HepG2 (cell line): ENCODE results near the gene SLX9. TPM values are rescaled to one million over a fixed set of nuclear protein-coding genes. Genes with fewer than 3 reads are reported as not detected.

Experiments
- CAMTA2 ChIP-seq: sonication (generic); formaldehyde crosslinking; IDR thresholded peaks from 2 replicates; pipeline ENCODE4 v1.4.0; 2020; ENCODE audit warnings: mild to moderate bottlenecking, missing genetic modification reagents, borderline replicate concordance
- DRAP1 ChIP-seq: IDR thresholded peaks from 2 replicates; pipeline ENCODE4 v1.6.1; 2016; ENCODE audit warnings: missing genetic modification reagents, missing compliant biosample characterization
- HIC2 ChIP-seq: sonication (generic); formaldehyde crosslinking; IDR thresholded peaks from 2 replicates; pipeline ENCODE4 v1.9.0; 2022; ENCODE audit warnings: low read depth, missing genetic modification reagents
- KAT8 ChIP-seq: IDR thresholded peaks from 2 replicates; pipeline ENCODE4 v1.6.1; 2016; ENCODE audit warnings: missing genetic modification reagents, missing compliant biosample characterization
- TFDP1 ChIP-seq: IDR thresholded peaks from 2 replicates; pipeline ENCODE4 v1.6.1; 2016; ENCODE audit warnings: missing compliant biosample characterization, missing genetic modification reagents, borderline replicate concordance
- TFDP2 ChIP-seq: sonication (generic); formaldehyde crosslinking; IDR thresholded peaks from 2 replicates; pipeline ENCODE4 v1.4.0; 2020; ENCODE audit warnings: missing genetic modification reagents
- ZNF607 ChIP-seq: sonication (generic); formaldehyde crosslinking; IDR thresholded peaks from 2 replicates; pipeline ENCODE4 v1.5.1; 2020; ENCODE audit warnings: missing genetic modification reagents, mild to moderate bottlenecking, borderline replicate concordance
- ZNF704 ChIP-seq: sonication (generic); formaldehyde crosslinking; IDR thresholded peaks from 2 replicates; pipeline ENCODE4 v1.8.1; 2023; ENCODE audit warnings: mild to moderate bottlenecking, inconsistent platforms, moderate library complexity, missing genetic modification reagents, borderline replicate concordance
- polyA plus RNA-seq, 8 experiments: library from polyadenylated mRNA; depleted of rRNA in 3 of 8; stranded (reverse) in 7 of 8; unstranded in 1 of 8; fragments of >200 nt; fragmentation: Illumina TruSeq in 4 of 8; extraction: Trizol in 4 of 8; gene quantifications; 2 replicates each; pipeline versions ENCODE4 v1.2.1 to v1.2.3, GENCODE V29; 2011 to 2016; ENCODE audit warnings: low read depth in 4 of 8, missing spikeins in 1 of 8, mixed read lengths in 1 of 8; ENCODE audit not compliant: insufficient read depth in 1 of 8
- total RNA-seq, 5 experiments: library from RNA; depleted of rRNA; stranded (reverse); fragments of >200 nt; fragmentation: Illumina TruSeq; extraction: Trizol; gene quantifications; 2 replicates each; pipeline ENCODE4 v1.2.3, GENCODE V29; 2016; ENCODE audit warnings: low read depth in 1 of 5
- TF ChIP-seq, protein P1 (sequence below): sonication (generic); formaldehyde crosslinking; IDR thresholded peaks from 2 replicates; pipeline ENCODE4 v1.4.0; 2020; ENCODE audit warnings: low read depth, missing genetic modification reagents
- TF ChIP-seq, protein P2 (sequence below): sonication (generic); formaldehyde crosslinking; IDR thresholded peaks from 2 replicates; pipeline ENCODE4 v1.8.0; 2022; ENCODE audit warnings: mild to moderate bottlenecking, missing genetic modification reagents; ENCODE audit not compliant: insufficient replicate concordance
- TF ChIP-seq, protein P3 (sequence below): IDR thresholded peaks from 2 replicates; pipeline ENCODE4 v1.4.0; 2020; ENCODE audit warnings: mild to moderate bottlenecking, missing genetic modification reagents

The SLX9 gene
- total and polyA plus RNA-seq, 2 of the 13 experiments (the other 11 are each of a cell fraction or from before 2014, with no cell fraction given): 21.0 to 47.1 TPM

- TF ChIP-seq TFDP2 (peak; percentile 62; the same call in 1 of the 2 replicates), HIC2 (CRISPR knock-in tag) (peak; percentile 44), TFDP1 (peak; percentile 71), CAMTA2 (CRISPR knock-in tag) (no peak), KAT8 (CRISPR knock-in tag) (peak; percentile 59), DRAP1 (CRISPR knock-in tag) (peak; percentile 66), ZNF704 (CRISPR knock-in tag) (peak; percentile 64; the same call in 1 of the 2 replicates), ZNF607 (CRISPR knock-in tag) (peak; percentile 91)
- TF ChIP-seq, protein P1, sequence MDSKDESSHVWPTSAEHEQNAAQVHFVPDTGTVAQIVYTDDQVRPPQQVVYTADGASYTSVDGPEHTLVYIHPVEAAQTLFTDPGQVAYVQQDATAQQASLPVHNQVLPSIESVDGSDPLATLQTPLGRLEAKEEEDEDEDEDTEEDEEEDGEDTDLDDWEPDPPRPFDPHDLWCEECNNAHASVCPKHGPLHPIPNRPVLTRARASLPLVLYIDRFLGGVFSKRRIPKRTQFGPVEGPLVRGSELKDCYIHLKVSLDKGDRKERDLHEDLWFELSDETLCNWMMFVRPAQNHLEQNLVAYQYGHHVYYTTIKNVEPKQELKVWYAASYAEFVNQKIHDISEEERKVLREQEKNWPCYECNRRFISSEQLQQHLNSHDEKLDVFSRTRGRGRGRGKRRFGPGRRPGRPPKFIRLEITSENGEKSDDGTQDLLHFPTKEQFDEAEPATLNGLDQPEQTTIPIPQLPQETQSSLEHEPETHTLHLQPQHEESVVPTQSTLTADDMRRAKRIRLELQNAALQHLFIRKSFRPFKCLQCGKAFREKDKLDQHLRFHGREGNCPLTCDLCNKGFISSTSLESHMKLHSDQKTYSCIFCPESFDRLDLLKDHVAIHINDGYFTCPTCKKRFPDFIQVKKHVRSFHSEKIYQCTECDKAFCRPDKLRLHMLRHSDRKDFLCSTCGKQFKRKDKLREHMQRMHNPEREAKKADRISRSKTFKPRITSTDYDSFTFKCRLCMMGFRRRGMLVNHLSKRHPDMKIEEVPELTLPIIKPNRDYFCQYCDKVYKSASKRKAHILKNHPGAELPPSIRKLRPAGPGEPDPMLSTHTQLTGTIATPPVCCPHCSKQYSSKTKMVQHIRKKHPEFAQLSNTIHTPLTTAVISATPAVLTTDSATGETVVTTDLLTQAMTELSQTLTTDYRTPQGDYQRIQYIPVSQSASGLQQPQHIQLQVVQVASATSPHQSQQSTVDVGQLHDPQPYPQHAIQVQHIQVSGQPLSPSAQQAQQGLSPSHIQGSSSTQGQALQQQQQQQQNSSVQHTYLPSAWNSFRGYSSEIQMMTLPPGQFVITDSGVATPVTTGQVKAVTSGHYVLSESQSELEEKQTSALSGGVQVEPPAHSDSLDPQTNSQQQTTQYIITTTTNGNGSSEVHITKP (CRISPR knock-in tag): peak; percentile 68; the same call in 1 of the 2 replicates
- TF ChIP-seq, protein P2, sequence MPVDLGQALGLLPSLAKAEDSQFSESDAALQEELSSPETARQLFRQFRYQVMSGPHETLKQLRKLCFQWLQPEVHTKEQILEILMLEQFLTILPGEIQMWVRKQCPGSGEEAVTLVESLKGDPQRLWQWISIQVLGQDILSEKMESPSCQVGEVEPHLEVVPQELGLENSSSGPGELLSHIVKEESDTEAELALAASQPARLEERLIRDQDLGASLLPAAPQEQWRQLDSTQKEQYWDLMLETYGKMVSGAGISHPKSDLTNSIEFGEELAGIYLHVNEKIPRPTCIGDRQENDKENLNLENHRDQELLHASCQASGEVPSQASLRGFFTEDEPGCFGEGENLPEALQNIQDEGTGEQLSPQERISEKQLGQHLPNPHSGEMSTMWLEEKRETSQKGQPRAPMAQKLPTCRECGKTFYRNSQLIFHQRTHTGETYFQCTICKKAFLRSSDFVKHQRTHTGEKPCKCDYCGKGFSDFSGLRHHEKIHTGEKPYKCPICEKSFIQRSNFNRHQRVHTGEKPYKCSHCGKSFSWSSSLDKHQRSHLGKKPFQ: peak; percentile 10
- TF ChIP-seq, protein P3, sequence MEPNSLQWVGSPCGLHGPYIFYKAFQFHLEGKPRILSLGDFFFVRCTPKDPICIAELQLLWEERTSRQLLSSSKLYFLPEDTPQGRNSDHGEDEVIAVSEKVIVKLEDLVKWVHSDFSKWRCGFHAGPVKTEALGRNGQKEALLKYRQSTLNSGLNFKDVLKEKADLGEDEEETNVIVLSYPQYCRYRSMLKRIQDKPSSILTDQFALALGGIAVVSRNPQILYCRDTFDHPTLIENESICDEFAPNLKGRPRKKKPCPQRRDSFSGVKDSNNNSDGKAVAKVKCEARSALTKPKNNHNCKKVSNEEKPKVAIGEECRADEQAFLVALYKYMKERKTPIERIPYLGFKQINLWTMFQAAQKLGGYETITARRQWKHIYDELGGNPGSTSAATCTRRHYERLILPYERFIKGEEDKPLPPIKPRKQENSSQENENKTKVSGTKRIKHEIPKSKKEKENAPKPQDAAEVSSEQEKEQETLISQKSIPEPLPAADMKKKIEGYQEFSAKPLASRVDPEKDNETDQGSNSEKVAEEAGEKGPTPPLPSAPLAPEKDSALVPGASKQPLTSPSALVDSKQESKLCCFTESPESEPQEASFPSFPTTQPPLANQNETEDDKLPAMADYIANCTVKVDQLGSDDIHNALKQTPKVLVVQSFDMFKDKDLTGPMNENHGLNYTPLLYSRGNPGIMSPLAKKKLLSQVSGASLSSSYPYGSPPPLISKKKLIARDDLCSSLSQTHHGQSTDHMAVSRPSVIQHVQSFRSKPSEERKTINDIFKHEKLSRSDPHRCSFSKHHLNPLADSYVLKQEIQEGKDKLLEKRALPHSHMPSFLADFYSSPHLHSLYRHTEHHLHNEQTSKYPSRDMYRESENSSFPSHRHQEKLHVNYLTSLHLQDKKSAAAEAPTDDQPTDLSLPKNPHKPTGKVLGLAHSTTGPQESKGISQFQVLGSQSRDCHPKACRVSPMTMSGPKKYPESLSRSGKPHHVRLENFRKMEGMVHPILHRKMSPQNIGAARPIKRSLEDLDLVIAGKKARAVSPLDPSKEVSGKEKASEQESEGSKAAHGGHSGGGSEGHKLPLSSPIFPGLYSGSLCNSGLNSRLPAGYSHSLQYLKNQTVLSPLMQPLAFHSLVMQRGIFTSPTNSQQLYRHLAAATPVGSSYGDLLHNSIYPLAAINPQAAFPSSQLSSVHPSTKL (CRISPR knock-in tag): peak; percentile 58; the same call in 1 of the 2 replicates
Observed at GRCh38 chr21:44984792-44985440, 45.1 kb downstream of the SLX9 start (continued).
